Suprapubic skin (tissue), 3 donors: ENCODE data around the gene UHRF1.

Experiments used
- EP300 ChIP-seq: sonication (generic); formaldehyde crosslinking; IDR thresholded peaks from one replicate; pipeline ENCODE4 v1.6.1; 2017; ENCODE audit warnings: antibody characterized with exemption
- TF ChIP-seq, protein P1 (sequence below), 2 donors: fragments of 200-600 bp in 1 of 2; fragments of 450-650 bp in 1 of 2; sonication (generic) in 1 of 2; IDR thresholded peaks; one replicate each; pipeline ENCODE4 v1.5.1; 2016 to 2019; ENCODE audit warnings: antibody characterized with exemption in 2 of 2, mild to moderate bottlenecking in 1 of 2, moderate library complexity in 1 of 2

DNA sequence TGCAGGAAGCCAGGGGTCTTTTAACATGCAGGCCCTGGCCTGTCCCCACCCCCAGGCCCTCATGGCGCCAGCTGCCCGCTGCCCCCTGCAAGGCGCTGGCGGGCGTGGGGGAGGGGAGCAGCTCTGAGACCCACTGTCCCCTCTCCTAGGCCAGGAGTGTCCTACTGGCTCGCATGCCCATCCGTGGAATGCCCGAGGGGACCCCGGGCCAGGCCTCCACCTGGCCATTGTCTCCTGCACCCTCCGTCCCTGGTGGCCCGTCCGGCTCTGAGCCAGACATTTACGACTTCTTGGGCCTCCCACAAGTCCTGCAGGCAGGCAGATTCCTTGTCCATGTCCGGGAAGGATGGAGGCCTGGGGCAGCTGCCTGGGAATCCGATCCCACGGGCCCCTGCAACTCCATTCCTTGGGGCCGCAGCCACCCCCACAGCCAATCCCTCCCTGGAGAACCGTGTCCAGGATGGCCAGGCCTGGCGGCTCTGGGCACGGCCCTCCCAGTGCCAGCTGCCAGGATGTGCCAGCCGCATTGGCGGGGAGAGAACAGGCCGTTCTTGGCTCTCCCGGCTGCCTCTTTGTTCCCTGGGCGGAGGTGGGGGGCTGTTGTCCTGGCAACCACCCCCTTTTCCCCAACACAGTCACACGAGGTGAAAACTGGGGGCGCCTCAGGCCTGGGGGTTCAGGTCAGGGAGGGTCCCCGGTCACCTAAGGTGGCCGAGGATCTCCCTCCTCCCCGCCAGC lies 31.4 kb upstream of the UHRF1 start:
- TF ChIP-seq, protein P1, sequence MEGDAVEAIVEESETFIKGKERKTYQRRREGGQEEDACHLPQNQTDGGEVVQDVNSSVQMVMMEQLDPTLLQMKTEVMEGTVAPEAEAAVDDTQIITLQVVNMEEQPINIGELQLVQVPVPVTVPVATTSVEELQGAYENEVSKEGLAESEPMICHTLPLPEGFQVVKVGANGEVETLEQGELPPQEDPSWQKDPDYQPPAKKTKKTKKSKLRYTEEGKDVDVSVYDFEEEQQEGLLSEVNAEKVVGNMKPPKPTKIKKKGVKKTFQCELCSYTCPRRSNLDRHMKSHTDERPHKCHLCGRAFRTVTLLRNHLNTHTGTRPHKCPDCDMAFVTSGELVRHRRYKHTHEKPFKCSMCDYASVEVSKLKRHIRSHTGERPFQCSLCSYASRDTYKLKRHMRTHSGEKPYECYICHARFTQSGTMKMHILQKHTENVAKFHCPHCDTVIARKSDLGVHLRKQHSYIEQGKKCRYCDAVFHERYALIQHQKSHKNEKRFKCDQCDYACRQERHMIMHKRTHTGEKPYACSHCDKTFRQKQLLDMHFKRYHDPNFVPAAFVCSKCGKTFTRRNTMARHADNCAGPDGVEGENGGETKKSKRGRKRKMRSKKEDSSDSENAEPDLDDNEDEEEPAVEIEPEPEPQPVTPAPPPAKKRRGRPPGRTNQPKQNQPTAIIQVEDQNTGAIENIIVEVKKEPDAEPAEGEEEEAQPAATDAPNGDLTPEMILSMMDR (IDR thresholded peaks at IDR 0.05), result no peak
- TF ChIP-seq EP300, result no peak
